A172 (cell line): ENCODE data around the gene GPAM. TPM values are rescaled to one million over a fixed set of nuclear protein-coding genes. Genes with fewer than 3 reads are reported as not detected.
"Not testable (repeated sequence)": the region's sequence is repeated elsewhere in the genome, so short reads cannot be mapped to it uniquely, and the experiment has no call there.

Experiments used
- DNase-seq: peaks from one replicate; pipeline ENCODE4 v3.0.0-alpha.2; 2015; ENCODE audit warnings: low spot score
- total RNA-seq: library from RNA; depleted of rRNA; stranded (reverse); fragments of >200 nt; shearing (Covaris generic); gene quantifications from 2 replicates; pipeline ENCODE4 v1.2.3, GENCODE V29; 2014; rRNA removed

Gene GPAM, protein sequence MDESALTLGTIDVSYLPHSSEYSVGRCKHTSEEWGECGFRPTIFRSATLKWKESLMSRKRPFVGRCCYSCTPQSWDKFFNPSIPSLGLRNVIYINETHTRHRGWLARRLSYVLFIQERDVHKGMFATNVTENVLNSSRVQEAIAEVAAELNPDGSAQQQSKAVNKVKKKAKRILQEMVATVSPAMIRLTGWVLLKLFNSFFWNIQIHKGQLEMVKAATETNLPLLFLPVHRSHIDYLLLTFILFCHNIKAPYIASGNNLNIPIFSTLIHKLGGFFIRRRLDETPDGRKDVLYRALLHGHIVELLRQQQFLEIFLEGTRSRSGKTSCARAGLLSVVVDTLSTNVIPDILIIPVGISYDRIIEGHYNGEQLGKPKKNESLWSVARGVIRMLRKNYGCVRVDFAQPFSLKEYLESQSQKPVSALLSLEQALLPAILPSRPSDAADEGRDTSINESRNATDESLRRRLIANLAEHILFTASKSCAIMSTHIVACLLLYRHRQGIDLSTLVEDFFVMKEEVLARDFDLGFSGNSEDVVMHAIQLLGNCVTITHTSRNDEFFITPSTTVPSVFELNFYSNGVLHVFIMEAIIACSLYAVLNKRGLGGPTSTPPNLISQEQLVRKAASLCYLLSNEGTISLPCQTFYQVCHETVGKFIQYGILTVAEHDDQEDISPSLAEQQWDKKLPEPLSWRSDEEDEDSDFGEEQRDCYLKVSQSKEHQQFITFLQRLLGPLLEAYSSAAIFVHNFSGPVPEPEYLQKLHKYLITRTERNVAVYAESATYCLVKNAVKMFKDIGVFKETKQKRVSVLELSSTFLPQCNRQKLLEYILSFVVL
- 12.0 and 12.5 TPM in 2 replicates for total RNA-seq

DNA sequence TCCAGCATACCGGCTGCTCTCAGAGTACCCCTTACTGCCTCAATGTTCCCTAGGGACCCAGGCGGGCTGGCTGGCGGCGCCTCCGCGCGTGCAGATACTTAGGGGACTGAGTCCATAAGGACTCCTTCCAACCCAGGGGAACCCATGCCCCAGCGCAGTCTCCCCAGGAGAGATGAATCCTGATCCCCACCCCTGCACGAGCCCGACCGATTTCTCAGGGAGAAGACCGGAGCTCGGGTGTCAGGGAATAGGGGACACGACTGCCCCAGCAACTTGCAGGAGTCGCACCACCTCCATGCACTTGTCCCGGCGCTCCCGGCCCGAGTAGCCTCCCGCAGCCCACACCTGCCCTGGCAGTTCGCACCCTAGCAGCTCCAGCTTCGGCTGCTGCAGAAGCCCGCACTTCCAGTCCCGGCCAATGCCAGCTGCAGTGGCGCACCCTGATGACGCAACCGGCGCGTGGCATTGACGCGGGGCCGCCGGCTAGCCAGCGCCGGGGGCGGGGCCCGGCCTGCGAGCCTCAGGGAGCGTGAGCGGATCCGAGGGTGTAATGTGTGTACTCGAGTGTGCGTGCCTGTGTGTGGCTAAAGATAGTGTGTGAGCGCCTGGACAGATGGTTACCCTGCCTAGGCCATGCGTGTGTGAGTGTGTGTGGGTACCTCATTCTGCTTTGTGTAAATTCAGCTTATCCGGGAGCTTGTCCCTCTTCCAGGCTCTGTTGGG is at the start of gene GPAM:
Gene GPAM (minus strand): TSS at position 437 of the 723 bp plus-strand sequence. CDS start 1,981 bp downstream, outside the sequence.
- DNase-seq, result peak; percentile 75

DNA sequence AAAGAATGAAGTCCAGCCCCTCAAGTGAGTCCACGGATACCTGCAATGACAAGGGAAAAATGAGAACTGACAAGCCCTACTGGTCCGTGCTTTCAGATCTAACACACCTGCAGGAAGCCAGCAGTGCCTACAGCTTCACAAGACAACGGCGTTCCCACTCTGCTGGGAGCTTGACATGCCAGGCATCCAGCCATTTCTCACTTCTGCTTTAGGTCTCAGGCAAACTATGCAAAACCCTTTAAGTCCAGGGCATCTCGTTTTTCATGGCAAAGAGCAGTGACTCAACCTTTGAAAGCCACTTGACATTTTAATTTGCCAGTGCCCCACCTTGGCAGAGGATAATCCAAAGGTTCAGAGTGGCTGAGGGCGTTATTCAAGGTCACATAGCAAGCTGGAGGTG is 49.1 kb upstream of the GPAM start:
- no peak for DNase-seq

- DNase-seq, result no peak
Observed at GRCh38 chr10:112231602-112232400, 48.2 kb upstream of the GPAM start.

DNA sequence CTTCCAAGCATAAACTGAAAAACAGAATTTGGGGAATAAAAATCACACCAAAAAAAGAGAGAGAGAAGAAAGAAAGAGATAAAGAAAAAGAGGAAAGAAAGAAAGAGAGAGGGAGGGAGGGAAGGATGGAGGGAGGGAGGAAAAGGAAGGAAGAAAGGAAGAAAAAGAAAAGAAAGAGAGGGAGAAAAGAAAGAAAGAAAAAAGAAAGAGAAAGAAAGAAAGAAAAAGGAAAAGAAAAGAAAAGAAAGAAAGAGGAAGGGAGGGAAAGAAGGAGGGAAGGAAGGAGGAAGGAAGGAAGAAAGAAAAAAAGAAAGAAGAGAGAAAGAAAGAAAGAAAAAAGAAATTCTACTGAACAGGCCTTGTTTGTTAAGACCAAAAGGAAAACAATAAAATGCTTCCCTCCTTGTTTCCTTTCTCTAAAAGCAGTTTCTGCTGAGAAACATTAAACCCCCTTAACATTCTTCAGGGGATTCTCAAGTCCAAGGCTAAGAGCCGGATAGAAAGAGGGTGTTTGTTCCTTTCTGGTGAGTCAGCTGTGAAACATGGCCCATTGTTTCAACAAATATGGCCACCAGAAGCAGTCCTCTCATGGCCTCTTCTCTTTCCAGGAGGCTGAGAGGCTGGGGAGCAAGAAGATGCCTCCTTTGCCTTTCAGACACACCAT is 46.9 kb upstream of the GPAM start:
- DNase-seq, result no peak

DNA sequence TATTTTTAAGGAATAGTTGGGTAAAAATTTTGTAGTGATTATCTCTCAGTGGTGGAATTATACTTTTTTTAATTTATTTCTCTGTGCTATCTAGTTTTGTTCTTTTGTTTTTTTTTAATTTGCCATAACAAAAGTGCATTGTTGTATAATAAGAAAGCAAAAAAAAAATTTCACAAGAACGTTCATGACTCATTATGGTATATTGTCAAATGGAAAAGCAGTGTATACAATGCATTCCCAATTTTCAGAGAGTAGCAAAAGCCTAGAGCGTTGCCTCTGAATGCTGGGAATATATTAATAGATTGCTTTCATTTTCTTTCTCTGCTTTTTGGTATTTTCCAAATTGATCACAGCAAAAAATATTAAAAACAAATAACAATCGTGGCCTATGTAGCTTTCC is 46.3 kb upstream of the GPAM start:
- no peak for DNase-seq

- no peak for DNase-seq
Observed at GRCh38 chr10:112229096-112229495, 45.5 kb upstream of the GPAM start.

DNA sequence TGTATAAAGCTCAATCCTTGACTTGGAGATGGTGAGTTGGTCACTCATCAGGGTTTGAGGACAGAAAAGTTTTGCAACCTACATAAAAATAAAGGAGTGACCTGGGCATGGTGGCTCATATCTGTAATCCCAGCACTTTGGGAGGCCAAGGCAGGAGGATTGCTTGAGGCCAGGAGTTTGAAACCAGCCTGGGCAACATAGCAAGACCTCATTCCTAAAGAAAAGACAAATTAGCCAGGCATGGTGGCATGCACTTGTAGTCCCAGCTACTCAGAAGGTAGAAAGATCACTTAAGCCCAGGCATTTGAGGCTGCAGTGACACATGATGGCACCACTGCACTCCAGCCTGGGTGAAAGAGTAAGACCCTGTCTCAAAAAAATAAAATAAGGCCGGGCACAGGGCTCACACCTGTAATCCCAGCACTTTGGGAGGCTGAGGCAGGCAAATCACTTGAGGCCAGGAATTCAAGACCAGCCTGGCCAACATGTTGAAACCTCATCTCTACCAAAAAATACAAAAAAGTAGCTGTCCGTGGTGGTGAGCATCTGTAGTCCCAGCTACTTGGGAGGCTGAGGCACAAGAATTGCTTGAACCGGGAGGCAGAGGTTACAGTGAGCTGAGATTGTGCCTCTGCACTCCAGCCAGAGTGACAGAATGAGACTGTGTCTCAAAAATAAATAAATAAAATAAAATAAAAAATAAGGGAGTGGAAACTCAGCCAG is 45.0 kb upstream of the GPAM start:
- DNase-seq, result not testable (repeated sequence)

GRCh38 chr10:112227331-112227987 is 43.9 kb upstream of the GPAM start:
- no peak for DNase-seq

DNA sequence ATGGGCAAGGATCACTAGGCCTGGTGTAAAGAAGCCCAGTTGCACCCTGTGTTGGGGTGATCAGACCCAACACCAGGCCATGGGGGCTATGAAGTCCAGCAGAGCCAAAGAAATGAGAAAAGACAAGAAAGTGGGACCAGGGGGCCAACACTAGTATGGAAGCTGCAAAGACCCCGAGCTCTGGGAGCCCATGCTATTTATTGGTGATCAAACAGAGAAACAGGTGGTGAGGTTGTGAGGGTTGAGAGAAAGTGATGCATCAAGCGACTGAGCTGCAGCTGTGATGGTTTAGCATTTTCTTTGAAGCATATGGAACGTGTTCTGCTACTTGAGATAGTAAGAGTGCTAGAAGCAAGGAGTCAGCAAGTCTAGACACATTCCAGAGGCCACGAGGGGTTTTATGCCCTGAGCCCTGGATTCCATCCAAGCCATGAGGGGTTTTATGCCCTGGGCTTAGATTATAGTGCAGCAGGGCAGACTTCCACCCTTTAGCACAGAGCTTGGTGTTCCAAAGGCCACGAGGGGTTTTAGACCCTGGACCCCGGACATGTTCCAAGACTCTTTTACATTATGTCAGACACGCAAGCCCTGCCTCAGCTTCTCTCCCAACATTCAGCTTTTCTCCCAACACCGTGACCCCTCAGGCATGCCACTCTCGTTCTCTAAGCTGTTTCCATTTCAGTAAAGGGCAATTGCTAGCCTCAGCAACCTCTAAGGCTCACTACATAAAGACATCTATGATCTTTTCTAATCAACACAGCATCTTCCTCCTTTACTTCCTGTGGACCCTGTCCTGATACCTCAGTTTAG is 43.1 kb upstream of the GPAM start:
- DNase-seq, result no peak

DNA sequence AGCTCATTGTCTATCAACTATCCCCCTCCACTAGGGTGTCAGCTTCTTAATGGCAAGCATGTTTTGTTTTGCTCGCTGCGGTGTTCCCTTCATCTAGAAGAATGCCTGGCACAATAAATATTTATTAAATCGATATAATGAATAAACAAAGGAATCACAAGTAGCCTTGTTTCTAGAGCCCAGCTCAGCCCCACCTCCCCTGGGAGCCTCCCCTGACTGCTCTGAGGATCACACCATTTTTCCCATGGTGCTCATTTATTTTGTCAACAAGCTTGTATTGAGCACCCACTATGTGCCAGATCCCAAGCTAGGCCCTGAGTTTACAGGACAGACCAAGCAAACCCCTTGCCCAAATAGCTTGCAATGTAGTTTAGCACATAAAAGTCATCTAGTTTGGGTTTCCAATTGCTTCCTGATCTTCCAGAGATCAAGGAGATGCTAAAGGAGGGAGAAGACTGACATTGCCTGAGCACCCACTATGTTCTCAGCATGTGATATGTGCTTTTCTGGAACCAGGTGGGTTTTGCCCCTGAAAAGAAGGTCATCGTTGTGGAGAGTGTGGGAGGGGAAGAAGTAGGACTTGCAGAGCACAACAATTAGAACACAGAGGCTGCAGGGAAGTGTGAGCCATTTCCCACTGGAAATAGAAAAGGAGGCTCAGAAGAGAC is 42.3 kb upstream of the GPAM start:
- no peak for DNase-seq

- no peak for DNase-seq
Observed at GRCh38 chr10:112224933-112225529, 41.5 kb upstream of the GPAM start.

- no peak for DNase-seq
Observed at GRCh38 chr10:112223725-112224124, 40.2 kb upstream of the GPAM start.

DNA sequence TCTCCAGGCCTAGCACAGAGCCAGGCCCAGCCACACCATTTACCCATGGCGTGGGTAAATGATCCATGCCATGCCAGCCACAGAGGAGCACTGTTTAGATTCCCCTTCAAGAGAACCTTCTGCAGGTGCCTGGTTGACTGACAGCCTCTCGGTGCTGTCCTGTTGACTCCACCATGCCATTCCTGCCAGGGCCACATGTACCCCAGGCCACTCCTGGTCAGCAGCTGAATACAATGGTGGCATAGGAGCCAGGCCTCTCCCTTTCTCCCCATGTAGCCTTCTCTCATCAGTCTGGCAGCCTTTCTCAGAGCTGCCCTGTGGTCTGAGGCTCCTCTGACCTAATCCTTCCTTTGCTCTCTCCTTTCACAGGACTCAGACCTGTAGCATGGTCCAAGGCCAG is 39.2 kb upstream of the GPAM start:
- DNase-seq, result no peak

GRCh38 chr10:112221545-112221944 is 38.0 kb upstream of the GPAM start:
- no peak for DNase-seq

DNA sequence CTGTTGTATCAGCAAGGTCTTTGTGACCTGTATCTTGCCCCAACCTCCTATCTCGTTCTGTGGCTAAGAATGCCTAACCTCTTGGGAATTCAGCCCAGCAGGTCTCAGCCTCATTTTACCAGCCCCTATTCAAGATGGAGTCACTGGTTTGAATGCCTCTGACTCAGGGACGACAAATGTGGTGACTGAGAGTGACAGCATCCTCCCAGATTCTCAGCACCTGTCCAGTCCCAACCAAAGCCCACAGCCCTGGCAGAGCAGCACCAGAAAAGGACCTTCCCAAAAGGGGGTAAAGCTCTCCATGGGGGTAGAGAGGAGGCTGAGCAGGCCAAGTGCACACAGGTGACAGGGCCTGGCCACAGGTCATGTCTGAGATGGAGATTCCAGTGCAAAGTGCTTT is 35.4 kb upstream of the GPAM start:
- no peak for DNase-seq

DNA sequence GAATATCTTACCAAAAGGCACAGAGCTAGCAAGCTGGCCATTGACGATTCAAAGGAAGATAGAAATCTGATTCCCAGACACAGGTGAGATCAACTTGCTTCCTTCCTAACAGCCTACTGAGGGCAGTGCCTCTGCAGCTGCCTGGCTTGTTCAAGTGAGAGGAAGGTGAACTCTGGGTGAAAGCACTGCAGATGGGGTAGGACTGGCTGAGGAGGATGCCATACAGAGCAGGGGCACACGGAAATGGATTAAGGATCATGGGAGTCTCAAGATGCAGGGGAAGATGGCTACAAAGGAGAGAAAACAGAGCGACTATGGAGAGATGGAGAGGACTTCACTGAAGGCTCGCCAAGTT is 34.4 kb upstream of the GPAM start:
- DNase-seq, result no peak

- DNase-seq, result no peak
Observed at GRCh38 chr10:112217386-112218035, 33.9 kb upstream of the GPAM start.
